HG02970 (cell line): Measurements from ENCODE around the gene RALY.

Experiments used
- ATAC-seq: cut with Tn5 transposase; IDR thresholded peaks from one replicate; pipeline ENCODE4 v1.9.1; 2021; ENCODE audit warnings: mild to moderate bottlenecking, moderate library complexity, moderate number of reproducible peaks; ENCODE audit not compliant: unreplicated experiment, low FRiP score

The RALY gene

GRCh38 chr20:33993576-33994221 is at the start of gene RALY:
Gene RALY (plus strand): TSS chr20:33993911. CDS start chr20:34072075, 78,164 bp downstream.
- ATAC-seq, result peak; percentile 58

GRCh38 chr20:33944914-33945313 is 48.8 kb upstream of the RALY start:
- ATAC-seq, result no peak

- ATAC-seq, result no peak
Measured at GRCh38 chr20:33945391-33946081, 48.2 kb upstream of the RALY start.

GRCh38 chr20:33947709-33948295 is 45.9 kb upstream of the RALY start:
- no peak for ATAC-seq

GRCh38 chr20:33948480-33948879 is 45.2 kb upstream of the RALY start:
- ATAC-seq, result no peak

- no peak for ATAC-seq
Measured at GRCh38 chr20:33951171-33951570, 42.5 kb upstream of the RALY start.

GRCh38 chr20:33954504-33954903 is 39.2 kb upstream of the RALY start:
- no peak for ATAC-seq

- ATAC-seq, result no peak
Measured at GRCh38 chr20:33963751-33964150, 30.0 kb upstream of the RALY start.

GRCh38 chr20:33964441-33964840 is 29.3 kb upstream of the RALY start:
- no peak for ATAC-seq

GRCh38 chr20:33967126-33967525 is 26.6 kb upstream of the RALY start:
- no peak for ATAC-seq

GRCh38 chr20:33969563-33969962 is 24.1 kb upstream of the RALY start:
- no peak for ATAC-seq

- ATAC-seq, result no peak
Measured at GRCh38 chr20:33970229-33970628, 23.5 kb upstream of the RALY start.

- no peak for ATAC-seq
Measured at GRCh38 chr20:33971147-33971975, 22.4 kb upstream of the RALY start.

GRCh38 chr20:33976959-33977358 is 16.8 kb upstream of the RALY start:
- ATAC-seq, result no peak

GRCh38 chr20:33977535-33977934 is 16.2 kb upstream of the RALY start:
- ATAC-seq, result no peak

GRCh38 chr20:33979094-33979493 is 14.6 kb upstream of the RALY start:
- no peak for ATAC-seq

- no peak for ATAC-seq
Measured at GRCh38 chr20:33981347-33981746, 12.4 kb upstream of the RALY start.

GRCh38 chr20:33981964-33982363 is 11.7 kb upstream of the RALY start:
- no peak for ATAC-seq

GRCh38 chr20:33983371-33983770 is 10.3 kb upstream of the RALY start:
- no peak for ATAC-seq

GRCh38 chr20:33984182-33984719 is 9.5 kb upstream of the RALY start:
- ATAC-seq, result no peak

GRCh38 chr20:33985280-33985679 is 8.4 kb upstream of the RALY start:
- ATAC-seq, result no peak
